SU-DHL-6 (cell line): ENCODE data around the gene UNC5C.

Source experiments
- EZH2phosphoT487 ChIP-seq: fragments of 200-600 bp; sonication (generic), shearing (Covaris generic); conservative IDR thresholded peaks from 2 replicates; pipeline ENCODE4 v1.6.1; 2018; ENCODE audit warnings: mild to moderate bottlenecking, antibody characterized with exemption, low read length, moderate library complexity, mixed read lengths
- TF ChIP-seq, protein P1 (sequence below): fragments of 200-600 bp; sonication (generic); IDR thresholded peaks from one replicate; pipeline ENCODE4 v1.5.1; 2017; ENCODE audit warnings: antibody characterized with exemption, mild to moderate bottlenecking, low read length, moderate library complexity; ENCODE audit not compliant: insufficient read depth, poor library complexity, severe bottlenecking

DNA sequence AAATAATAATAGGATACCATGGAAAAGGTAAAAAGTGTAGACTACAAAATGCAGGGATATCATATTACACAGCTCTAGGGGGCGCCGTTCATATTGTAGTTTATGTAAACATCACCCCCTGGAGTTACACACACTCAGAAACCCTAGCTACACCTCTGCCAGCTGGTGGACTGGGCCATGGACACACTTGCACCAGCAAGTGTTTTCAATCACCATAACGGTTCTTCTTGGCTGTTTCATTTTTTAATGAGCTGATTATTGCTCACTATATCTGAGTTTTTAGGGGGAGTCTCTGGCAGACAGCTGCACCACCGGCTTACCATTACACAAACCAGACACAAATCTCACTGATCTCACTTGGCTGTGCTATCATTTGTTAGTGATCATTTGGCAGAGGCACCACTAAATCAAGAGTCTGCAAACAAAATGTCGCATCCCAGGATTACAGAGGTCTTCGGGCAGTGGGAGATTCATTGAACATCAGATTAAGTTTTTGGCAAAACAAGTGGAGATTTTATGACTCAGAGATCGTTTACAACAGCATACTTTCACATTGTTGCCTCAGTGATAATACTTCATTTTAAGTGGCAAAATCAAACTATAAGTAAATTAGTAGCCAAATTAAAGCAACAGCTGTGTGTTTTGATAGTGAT lies 185.7 kb downstream of the UNC5C start:
- TF ChIP-seq, protein P1, sequence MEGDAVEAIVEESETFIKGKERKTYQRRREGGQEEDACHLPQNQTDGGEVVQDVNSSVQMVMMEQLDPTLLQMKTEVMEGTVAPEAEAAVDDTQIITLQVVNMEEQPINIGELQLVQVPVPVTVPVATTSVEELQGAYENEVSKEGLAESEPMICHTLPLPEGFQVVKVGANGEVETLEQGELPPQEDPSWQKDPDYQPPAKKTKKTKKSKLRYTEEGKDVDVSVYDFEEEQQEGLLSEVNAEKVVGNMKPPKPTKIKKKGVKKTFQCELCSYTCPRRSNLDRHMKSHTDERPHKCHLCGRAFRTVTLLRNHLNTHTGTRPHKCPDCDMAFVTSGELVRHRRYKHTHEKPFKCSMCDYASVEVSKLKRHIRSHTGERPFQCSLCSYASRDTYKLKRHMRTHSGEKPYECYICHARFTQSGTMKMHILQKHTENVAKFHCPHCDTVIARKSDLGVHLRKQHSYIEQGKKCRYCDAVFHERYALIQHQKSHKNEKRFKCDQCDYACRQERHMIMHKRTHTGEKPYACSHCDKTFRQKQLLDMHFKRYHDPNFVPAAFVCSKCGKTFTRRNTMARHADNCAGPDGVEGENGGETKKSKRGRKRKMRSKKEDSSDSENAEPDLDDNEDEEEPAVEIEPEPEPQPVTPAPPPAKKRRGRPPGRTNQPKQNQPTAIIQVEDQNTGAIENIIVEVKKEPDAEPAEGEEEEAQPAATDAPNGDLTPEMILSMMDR = no peak
- TF ChIP-seq EZH2phosphoT487 = no peak
